ENCODE results near the gene SPTLC3. TPM values are rescaled to one million over a fixed set of nuclear protein-coding genes. Genes with fewer than 3 reads are reported as not detected.
A peak's percentile ranks its signal among the peaks of the same experiment; 100 is the strongest.

The SPTLC3 gene
- total RNA-seq, 1 experiment from 2014 or later = 31.5 TPM

GRCh38 chr20:12976720-12977309, 32.0 kb upstream of the SPTLC3 start:
- Mint-ChIP-seq H3K36me3 (ENCODE audit: insufficient read depth, unreplicated experiment) (no peaks in the 10 kb centered on the region), H3K4me1 (ENCODE audit: low read depth, unreplicated experiment) (peaks cover 19% of the 10 kb centered on the region), H3K4me3 (ENCODE audit: unreplicated experiment) (no peak overlapping the region), H3K27ac (ENCODE audit: unreplicated experiment) (peak overlapping the region; percentile 40), H3K9me3 (ENCODE audit: unreplicated experiment) (no peaks in the 10 kb centered on the region), H3K27me3 (ENCODE audit: insufficient read depth, unreplicated experiment) (no peaks in the 10 kb centered on the region)
- no TSS peak for BruUV-seq (replicated peaks)
- Histone ChIP-seq H3K27me3 (replicated peaks; ENCODE audit: control insufficient read depth, insufficient read depth, low read length) (no peaks in the 10 kb centered on the region), H3K9me3 (no peaks in the 10 kb centered on the region), H3K4me1 (peaks cover 29% of the 10 kb centered on the region), H3K36me3 (ENCODE audit: control insufficient read depth, insufficient read depth, low read length) (no peaks in the 10 kb centered on the region), H3K4me3 (ENCODE audit: low read depth, low read length) (no peak overlapping the region)
- POLR2A ChIA-PET = no interaction called here
- no peak for TF ChIP-seq CTCF (IDR thresholded peaks at IDR 0.05; ENCODE audit: insufficient read depth in 1 of 2, low read depth in 1 of 2, low read length in 1 of 2, severe bottlenecking in 1 of 2, unreplicated experiment in 1 of 2)
- CTCF ChIA-PET = interaction anchor here (1.1 kb wide), 1 partner anchor 141 kb away, joined by 3 read pairs; no protein-coding TSS in a partner anchor
- intact Hi-C loops (cut with micrococcal nuclease; ENCODE audit: unreplicated experiment) = loop anchor here (2.0 kb wide), 2 partner anchors 32 to 122 kb away; partner anchors contain the start of gene SPTLC3
- no peak for DNase-seq

GRCh38 chr20:12977328-12978125, 31.2 kb upstream of the SPTLC3 start:
- TF ChIP-seq CTCF (IDR thresholded peaks at IDR 0.05; ENCODE audit: insufficient read depth in 1 of 2, low read depth in 1 of 2, low read length in 1 of 2, severe bottlenecking in 1 of 2, unreplicated experiment in 1 of 2) = no peak
- BruUV-seq (replicated peaks) = no TSS peak
- no peak for DNase-seq
- Mint-ChIP-seq H3K4me1 (ENCODE audit: low read depth, unreplicated experiment) (peaks cover 19% of the 10 kb centered on the region), H3K27ac (ENCODE audit: unreplicated experiment) (peak overlapping the region; percentile 40), H3K36me3 (ENCODE audit: insufficient read depth, unreplicated experiment) (no peaks in the 10 kb centered on the region), H3K4me3 (ENCODE audit: unreplicated experiment) (peak overlapping the region; percentile 4), H3K9me3 (ENCODE audit: unreplicated experiment) (no peaks in the 10 kb centered on the region), H3K27me3 (ENCODE audit: insufficient read depth, unreplicated experiment) (no peaks in the 10 kb centered on the region)
- Histone ChIP-seq H3K4me1 (peaks cover 29% of the 10 kb centered on the region), H3K4me3 (ENCODE audit: low read depth, low read length) (no peak overlapping the region), H3K9me3 (no peaks in the 10 kb centered on the region), H3K36me3 (ENCODE audit: control insufficient read depth, insufficient read depth, low read length) (no peaks in the 10 kb centered on the region), H3K27me3 (replicated peaks; ENCODE audit: control insufficient read depth, insufficient read depth, low read length) (no peaks in the 10 kb centered on the region)
- CTCF ChIA-PET = interaction anchor here (1.1 kb wide), 1 partner anchor 140 kb away, joined by 3 read pairs; no protein-coding TSS in a partner anchor
- intact Hi-C loops (cut with micrococcal nuclease; ENCODE audit: unreplicated experiment) = loop anchor here (2.0 kb wide), 2 partner anchors 31 to 121 kb away; partner anchors contain the start of gene SPTLC3
- POLR2A ChIA-PET = no interaction called here

GRCh38 chr20:12978126-12978394, 30.7 kb upstream of the SPTLC3 start:
- DNase-seq = no peak
- no peaks in the 10 kb centered on the region for H3K27me3 ChIP-seq (replicated peaks; ENCODE audit: control insufficient read depth, insufficient read depth, low read length)
- Mint-ChIP-seq H3K9me3 (ENCODE audit: unreplicated experiment) (no peaks in the 10 kb centered on the region), H3K27me3 (ENCODE audit: insufficient read depth, unreplicated experiment) (no peaks in the 10 kb centered on the region), H3K4me1 (ENCODE audit: low read depth, unreplicated experiment) (peaks cover 19% of the 10 kb centered on the region), H3K36me3 (ENCODE audit: insufficient read depth, unreplicated experiment) (no peaks in the 10 kb centered on the region), H3K4me3 (ENCODE audit: unreplicated experiment) (no peak overlapping the region), H3K27ac (ENCODE audit: unreplicated experiment) (no peak overlapping the region)
- no TSS peak for BruUV-seq (replicated peaks)
- H3K4me1 ChIP-seq = peaks cover 29% of the 10 kb centered on the region
- H3K36me3 ChIP-seq (ENCODE audit: control insufficient read depth, insufficient read depth, low read length) = no peaks in the 10 kb centered on the region
- ChIA-PET CTCF (no interaction called here), POLR2A (no interaction called here)
- intact Hi-C loops (cut with micrococcal nuclease; ENCODE audit: unreplicated experiment) = no loop called here
- no peak for TF ChIP-seq CTCF (IDR thresholded peaks at IDR 0.05; ENCODE audit: insufficient read depth in 1 of 2, low read depth in 1 of 2, low read length in 1 of 2, severe bottlenecking in 1 of 2, unreplicated experiment in 1 of 2)
- no peak overlapping the region for H3K4me3 ChIP-seq (ENCODE audit: low read depth, low read length)
- H3K9me3 ChIP-seq = no peaks in the 10 kb centered on the region
